ENCODE results near the gene FCN1. TPM values are rescaled to one million over a fixed set of nuclear protein-coding genes. Genes with fewer than 3 reads are reported as not detected.

FCN1 gene
- total RNA-seq, 2 experiments from 2014 or later = not detected

DNA sequence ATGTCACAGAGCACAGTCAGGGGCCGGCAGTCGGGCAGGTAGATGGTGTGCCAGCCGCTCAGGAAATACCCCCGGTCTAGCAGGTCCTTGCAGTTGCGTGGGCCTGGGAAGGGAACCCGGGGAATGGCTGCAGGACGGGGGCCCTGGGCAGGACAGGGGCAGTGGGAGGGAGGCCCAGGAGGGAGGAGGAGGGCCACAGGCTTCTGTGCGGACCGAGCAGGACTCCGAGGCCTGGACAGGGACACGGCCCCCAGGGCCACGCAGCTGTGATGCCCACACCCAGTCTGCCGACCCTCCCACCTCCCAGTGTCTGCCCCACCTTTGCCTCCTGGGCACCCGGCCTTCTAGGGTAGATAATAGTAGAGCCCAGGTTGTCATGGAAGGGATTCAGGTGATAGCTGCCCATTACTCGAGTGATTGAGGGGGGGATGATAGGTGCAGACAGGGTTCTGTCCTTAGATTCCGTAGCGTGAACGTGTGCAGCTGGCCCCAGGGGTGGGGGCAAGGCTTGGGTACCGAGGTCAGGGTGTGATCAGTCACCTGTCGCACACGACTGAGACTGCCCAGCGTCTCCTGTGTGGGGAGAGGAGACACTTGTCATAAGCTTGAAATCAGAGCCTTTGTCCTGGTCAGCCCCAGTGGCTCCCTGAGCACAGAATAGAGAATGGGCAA is 4.5 kb downstream of the FCN1 start:
- Mint-ChIP-seq H3K9me3 (peaks cover under 1% of the 10 kb centered on the region), H3K4me1 (ENCODE audit: low read depth) (no peaks in the 10 kb centered on the region), H3K27ac (no peak overlapping the region), H3K4me3 (no peak overlapping the region), H3K36me3 (ENCODE audit: low read depth) (no peaks in the 10 kb centered on the region), H3K27me3 (ENCODE audit: low read depth) (peaks cover 25% of the 10 kb centered on the region)
- DNase-seq = no peak
- intact Hi-C loops (cut with micrococcal nuclease) = no loop called here
- CTCF ChIA-PET = no interaction called here

DNA sequence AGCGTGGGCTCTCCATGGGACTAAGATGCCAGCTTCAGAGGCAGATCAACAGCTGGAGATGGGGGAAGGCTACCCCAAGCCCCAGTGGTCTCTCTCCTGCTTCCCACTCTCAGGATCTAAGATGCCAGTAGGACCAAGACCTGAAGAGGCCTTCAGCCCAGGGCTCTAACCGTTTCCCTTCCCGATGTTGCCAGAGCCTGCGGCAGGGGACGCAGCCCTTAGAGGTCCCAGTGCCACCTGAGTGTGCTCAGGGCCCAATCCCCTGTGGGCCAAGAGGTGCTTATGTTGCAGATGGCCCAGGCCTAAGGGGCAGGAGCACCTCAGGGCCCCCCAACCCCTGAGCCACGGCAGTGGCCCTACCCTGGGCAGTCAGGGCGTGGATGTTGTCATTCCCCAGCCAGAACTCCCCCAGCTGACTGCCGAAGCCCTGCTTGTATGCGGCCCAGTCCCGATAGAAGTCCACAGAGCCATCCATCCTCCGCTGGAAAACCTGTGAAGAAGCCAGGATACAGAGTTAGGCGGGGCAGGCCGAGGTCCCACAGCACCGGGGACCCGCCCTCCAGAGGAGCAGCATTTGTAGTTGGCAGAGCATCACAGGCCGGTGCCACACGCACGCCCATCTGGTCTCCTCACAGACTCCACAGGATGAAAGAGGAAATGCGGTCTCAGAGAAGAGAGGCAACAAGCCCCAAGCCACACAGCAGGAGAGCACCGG is 5.4 kb downstream of the FCN1 start:
- CTCF ChIA-PET = no interaction called here
- no peaks in the 10 kb centered on the region for H3K4me1 Mint-ChIP-seq (ENCODE audit: low read depth)
- no peaks in the 10 kb centered on the region for H3K36me3 Mint-ChIP-seq (ENCODE audit: low read depth)
- H3K27me3 Mint-ChIP-seq (ENCODE audit: low read depth) = peaks cover 25% of the 10 kb centered on the region
- no peak overlapping the region for H3K27ac Mint-ChIP-seq
- H3K9me3 Mint-ChIP-seq = no peaks in the 10 kb centered on the region
- no peak overlapping the region for H3K4me3 Mint-ChIP-seq
- no peak for DNase-seq
- intact Hi-C loops (cut with micrococcal nuclease) = no loop called here

DNA sequence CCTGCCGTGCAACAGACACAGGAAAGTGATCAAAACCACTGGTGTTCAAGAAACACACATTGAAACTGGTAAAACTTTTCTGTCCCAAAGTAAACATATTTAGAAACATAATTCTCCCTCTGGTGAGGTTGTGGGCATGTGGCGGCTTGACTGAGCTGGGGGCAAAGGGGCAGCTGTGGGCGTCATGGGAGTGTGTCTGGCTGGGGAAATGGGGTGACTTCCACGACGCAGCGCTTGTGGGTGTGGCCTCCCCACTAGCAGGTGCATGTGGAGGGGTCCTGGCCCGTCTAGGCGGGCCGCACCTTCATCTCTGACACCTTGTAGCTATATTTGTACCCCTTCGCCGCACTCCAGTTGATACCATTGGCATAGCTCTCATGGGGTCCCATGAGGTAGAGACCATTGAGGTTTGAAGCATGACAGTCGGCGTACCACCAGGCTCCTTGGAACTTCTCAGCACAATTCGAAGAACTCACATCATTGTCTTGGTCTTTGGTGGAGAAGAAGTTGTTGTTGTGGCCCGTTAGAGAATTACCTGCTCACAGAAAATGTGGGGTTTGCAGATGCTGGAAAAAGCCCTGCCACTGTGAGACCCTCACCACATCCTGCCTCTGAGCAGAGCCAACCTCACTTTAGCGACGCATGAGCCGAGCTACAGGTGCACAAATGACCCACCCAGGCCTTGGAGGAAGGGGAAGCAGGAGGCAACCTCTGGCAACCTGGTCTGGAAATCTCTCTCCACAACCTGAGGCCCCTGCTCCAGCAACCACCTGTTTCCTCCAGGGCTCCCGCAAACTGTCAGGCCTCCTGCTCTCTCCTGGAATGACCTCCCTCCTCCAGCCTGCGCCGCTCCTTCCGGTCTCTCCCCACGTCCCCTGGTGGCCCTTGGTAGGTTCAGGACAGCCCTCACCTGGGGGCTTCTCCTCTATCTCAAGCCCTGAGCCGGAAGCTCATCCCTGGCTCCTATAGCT is 7.9 kb downstream of the FCN1 start:
- CTCF ChIA-PET = interaction anchor here (0.7 to 1.0 kb wide), 2 partner anchors 70 to 80 kb away, joined by 3 to 4 read pairs; no protein-coding TSS in a partner anchor
- H3K27ac Mint-ChIP-seq = no peak overlapping the region
- no peaks in the 10 kb centered on the region for H3K9me3 Mint-ChIP-seq
- intact Hi-C loops (cut with micrococcal nuclease) = no loop called here
- no peak for DNase-seq
- peaks cover 23% of the 10 kb centered on the region for H3K27me3 Mint-ChIP-seq (ENCODE audit: low read depth)
- no peaks in the 10 kb centered on the region for H3K36me3 Mint-ChIP-seq (ENCODE audit: low read depth)
- H3K4me1 Mint-ChIP-seq (ENCODE audit: low read depth) = no peaks in the 10 kb centered on the region
- no peak overlapping the region for H3K4me3 Mint-ChIP-seq

DNA sequence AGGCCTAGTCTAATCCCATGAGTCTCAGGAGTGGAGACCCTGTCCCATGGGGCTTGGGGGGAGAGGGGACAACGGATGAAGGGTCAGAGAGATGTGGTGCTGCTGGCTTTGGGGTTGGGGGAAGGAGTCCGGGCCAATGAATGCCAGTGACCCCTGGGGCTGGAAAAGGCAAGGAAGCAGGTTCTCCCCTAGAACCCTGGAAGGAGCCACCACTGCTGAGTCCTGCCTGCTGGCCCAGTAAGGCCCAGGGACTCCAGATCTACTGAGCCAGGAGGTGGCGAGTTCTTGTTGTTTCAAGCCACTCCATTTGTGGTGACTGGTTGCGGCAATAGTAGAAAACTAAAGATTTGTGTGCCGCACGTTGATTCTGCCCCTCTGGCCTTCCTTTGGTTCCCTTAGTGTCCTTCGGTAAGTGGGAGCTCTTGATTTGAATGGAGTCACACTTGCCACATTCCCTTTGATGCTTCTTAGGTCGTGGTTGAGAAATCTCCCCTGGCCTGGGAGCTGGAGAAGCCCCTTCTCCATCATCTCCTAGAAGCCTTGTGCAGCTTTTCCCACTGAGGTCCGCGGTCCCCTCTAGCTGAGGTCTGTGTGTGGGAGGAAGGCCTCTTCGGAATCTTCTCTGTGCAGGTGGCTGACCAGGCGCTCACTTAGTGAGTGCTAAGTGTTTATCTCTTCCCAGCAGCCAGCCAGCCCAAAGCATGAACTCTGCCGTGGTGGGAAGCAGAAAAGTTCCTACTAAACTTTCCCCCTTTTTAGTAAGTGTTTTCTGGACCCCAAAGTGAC is 9.0 kb downstream of the FCN1 start:
- no peak overlapping the region for H3K27ac Mint-ChIP-seq
- H3K4me1 Mint-ChIP-seq (ENCODE audit: low read depth) = no peaks in the 10 kb centered on the region
- intact Hi-C loops (cut with micrococcal nuclease) = no loop called here
- H3K4me3 Mint-ChIP-seq = no peak overlapping the region
- H3K9me3 Mint-ChIP-seq = no peaks in the 10 kb centered on the region
- CTCF ChIA-PET = no interaction called here
- no peak for DNase-seq
- H3K36me3 Mint-ChIP-seq (ENCODE audit: low read depth) = no peaks in the 10 kb centered on the region
- H3K27me3 Mint-ChIP-seq (ENCODE audit: low read depth) = peaks cover 23% of the 10 kb centered on the region

DNA sequence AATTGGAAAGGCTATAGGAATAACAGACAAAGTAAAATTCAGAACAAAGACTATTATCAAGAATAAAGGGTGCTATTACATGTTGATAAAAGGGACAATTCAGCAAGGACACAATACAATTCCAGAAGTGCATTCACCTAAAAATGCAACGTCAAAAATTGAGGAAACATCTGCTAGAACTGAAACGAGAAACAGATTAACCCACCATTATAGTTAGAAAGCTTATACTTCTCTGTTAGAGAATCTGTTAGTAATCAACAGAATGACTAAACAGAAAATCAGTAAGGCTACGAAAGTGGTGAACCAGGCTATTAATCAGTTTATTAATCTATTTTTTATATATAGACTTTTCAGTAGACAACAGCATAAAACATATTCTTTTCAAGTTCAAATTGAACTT is 14.8 kb downstream of the FCN1 start:
- no peaks in the 10 kb centered on the region for H3K36me3 Mint-ChIP-seq (ENCODE audit: low read depth)
- H3K4me1 Mint-ChIP-seq (ENCODE audit: low read depth) = no peaks in the 10 kb centered on the region
- H3K27me3 Mint-ChIP-seq (ENCODE audit: low read depth) = peaks cover 10% of the 10 kb centered on the region
- CTCF ChIA-PET = no interaction called here
- H3K9me3 Mint-ChIP-seq = peaks cover 6% of the 10 kb centered on the region
- no peak overlapping the region for H3K4me3 Mint-ChIP-seq
- H3K27ac Mint-ChIP-seq = no peak overlapping the region
- intact Hi-C loops (cut with micrococcal nuclease) = no loop called here
- DNase-seq = no peak

DNA sequence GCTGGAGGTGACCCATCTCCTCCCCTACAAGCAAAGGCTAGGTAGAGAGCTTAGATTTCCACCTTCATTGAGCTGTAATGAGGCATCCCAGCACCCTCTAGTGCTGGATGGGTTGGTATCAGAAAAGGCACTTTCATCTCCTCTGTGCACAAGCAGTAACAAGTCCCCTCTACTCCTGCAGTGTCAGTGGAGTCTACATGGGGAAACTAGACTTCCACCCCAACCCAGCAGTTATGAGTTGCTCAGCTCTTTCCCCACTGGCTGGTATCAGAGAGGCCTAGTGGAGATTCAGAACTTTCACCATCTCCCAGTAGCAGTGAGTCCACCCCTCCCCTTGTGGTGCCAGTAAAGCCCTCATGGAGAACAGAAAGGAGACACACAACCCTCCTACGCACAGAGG is 17.9 kb downstream of the FCN1 start:
- no peak for DNase-seq
- H3K27ac Mint-ChIP-seq = no peak overlapping the region
- intact Hi-C loops (cut with micrococcal nuclease) = no loop called here
- CTCF ChIA-PET = no interaction called here
- H3K27me3 Mint-ChIP-seq (ENCODE audit: low read depth) = peaks cover 15% of the 10 kb centered on the region
- peaks cover 6% of the 10 kb centered on the region for H3K9me3 Mint-ChIP-seq
- H3K4me3 Mint-ChIP-seq = no peak overlapping the region
- H3K4me1 Mint-ChIP-seq (ENCODE audit: low read depth) = no peaks in the 10 kb centered on the region
- no peaks in the 10 kb centered on the region for H3K36me3 Mint-ChIP-seq (ENCODE audit: low read depth)

DNA sequence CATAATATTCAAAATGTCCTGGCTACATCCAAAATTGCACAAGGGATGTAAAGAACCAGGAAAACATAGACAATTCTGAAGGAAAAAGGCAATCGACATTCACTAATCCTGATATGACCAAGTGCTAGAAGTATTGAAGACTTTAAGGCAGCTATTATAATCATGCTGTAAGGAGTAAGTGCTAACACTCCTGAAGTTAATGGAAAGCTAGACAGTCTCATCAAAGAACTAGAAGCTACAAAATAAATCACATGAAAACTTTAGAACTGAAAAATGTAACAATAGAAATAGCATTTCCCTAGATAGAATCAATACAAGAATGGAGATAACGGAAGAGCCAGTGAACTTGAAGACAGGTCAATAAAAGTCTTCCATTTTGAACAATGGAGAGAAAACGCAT is 18.5 kb downstream of the FCN1 start:
- CTCF ChIA-PET = no interaction called here
- H3K4me3 Mint-ChIP-seq = no peak overlapping the region
- no peaks in the 10 kb centered on the region for H3K4me1 Mint-ChIP-seq (ENCODE audit: low read depth)
- no peaks in the 10 kb centered on the region for H3K36me3 Mint-ChIP-seq (ENCODE audit: low read depth)
- H3K9me3 Mint-ChIP-seq = peaks cover 6% of the 10 kb centered on the region
- H3K27ac Mint-ChIP-seq = no peak overlapping the region
- intact Hi-C loops (cut with micrococcal nuclease) = no loop called here
- no peak for DNase-seq
- H3K27me3 Mint-ChIP-seq (ENCODE audit: low read depth) = peaks cover 15% of the 10 kb centered on the region

DNA sequence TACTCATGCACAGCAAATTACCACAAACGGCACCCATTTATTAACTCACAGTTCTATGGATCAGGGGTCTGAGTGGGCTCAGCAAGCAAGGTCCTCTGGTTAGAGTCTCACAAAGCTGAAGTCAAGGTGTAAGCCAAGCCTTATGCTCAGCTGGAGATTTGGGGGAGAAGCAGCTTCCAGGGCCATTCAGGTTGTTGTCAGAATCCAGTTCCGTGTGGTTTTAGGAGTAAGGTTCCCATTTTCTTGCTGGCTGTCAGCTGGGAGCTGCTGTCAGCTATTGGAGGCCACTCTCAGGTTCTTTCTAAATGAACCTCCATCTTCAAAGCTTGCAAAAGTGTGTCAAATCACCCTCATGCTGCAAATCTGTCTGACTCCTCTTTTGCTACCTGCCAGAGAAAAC is 19.4 kb downstream of the FCN1 start:
- Mint-ChIP-seq H3K27ac (no peak overlapping the region), H3K4me1 (ENCODE audit: low read depth) (no peaks in the 10 kb centered on the region), H3K9me3 (peaks cover 6% of the 10 kb centered on the region), H3K27me3 (ENCODE audit: low read depth) (peaks cover 12% of the 10 kb centered on the region), H3K4me3 (no peak overlapping the region), H3K36me3 (ENCODE audit: low read depth) (no peaks in the 10 kb centered on the region)
- CTCF ChIA-PET = no interaction called here
- intact Hi-C loops (cut with micrococcal nuclease) = no loop called here
- DNase-seq = no peak

DNA sequence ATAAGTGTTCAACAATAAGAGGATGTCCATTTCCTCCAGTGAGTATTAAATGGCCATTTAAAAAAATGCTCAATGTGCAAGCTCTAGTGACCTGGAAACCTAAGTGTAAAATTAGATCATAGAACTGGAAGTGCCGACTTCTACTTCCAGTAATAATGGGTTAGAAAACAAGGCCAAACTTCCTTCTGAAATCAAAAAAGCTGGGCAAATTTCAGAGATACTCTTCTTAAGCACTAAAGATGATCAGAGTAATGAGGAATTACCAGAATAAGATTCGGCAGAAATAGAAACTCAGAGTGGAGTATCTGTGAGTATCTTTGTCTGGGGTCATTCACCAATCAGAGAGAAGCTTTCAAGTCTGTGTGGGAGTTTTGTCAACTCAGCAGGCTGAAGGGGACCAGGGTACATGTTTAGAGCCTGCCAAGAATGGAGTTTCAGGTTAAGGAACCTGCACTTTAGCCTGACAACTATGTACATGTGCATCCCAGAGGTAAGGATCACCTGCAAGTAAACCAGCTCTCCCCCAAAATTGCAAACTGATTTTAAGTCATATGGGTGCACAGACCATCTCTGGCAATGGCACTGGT is 20.0 kb downstream of the FCN1 start:
- CTCF ChIA-PET = no interaction called here
- H3K27ac Mint-ChIP-seq = no peak overlapping the region
- no peak overlapping the region for H3K4me3 Mint-ChIP-seq

DNA sequence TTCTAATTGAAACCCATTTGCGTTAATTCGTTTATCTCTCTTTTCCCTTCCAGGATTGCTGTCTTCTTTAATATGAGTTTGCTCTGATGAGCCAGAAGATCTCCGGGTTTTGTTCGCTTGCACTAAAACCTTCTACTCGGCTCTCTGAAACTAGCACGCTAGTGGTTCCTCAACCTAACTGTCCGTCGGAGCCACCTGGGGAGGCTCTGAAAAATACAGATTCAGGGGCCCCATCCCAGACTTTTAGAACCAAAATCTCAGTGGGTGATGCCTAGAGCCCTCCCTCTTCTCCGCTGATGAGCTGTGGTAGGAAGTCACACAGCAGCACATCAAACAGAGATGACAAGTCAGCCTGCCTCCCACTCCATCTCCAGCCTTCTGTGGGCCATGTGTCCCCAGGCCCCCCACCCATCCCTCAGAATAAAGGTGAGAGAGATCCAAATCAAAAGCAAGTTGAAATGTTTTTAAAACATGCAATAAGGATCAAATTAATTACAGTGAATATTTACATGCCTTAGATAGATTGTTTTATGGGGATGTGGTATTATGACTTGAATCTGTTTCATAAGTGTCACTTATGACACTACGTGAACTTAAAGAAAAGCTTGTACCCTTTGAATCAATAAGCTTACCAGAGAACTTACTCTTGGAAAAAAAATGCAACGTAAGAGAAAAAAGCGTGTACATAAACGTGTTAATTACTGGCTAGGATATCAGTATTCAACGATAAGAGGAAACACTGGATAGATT is 20.7 kb downstream of the FCN1 start:
- CTCF ChIA-PET = no interaction called here
- intact Hi-C loops (cut with micrococcal nuclease) = no loop called here
- H3K36me3 Mint-ChIP-seq (ENCODE audit: low read depth) = no peaks in the 10 kb centered on the region

More for the DNA sequence above, 20.0 kb downstream of the FCN1 start:
- DNase-seq = no peak
- no peaks in the 10 kb centered on the region for H3K36me3 Mint-ChIP-seq (ENCODE audit: low read depth)
- peaks cover 11% of the 10 kb centered on the region for H3K27me3 Mint-ChIP-seq (ENCODE audit: low read depth)
- no peaks in the 10 kb centered on the region for H3K4me1 Mint-ChIP-seq (ENCODE audit: low read depth)
- peaks cover 6% of the 10 kb centered on the region for H3K9me3 Mint-ChIP-seq
- intact Hi-C loops (cut with micrococcal nuclease) = no loop called here

More for the DNA sequence above, 20.7 kb downstream of the FCN1 start:
- peaks cover 7% of the 10 kb centered on the region for H3K27me3 Mint-ChIP-seq (ENCODE audit: low read depth)
- no peak for DNase-seq
- peaks cover 6% of the 10 kb centered on the region for H3K9me3 Mint-ChIP-seq
- H3K4me1 Mint-ChIP-seq (ENCODE audit: low read depth) = no peaks in the 10 kb centered on the region
- H3K27ac Mint-ChIP-seq = no peak overlapping the region
- no peak overlapping the region for H3K4me3 Mint-ChIP-seq
